HG02610 (cell line): Measurements from ENCODE around the gene CDH4.

Experiments used
- ATAC-seq: cut with Tn5 transposase; IDR thresholded peaks from one replicate; pipeline ENCODE4 v1.9.1; 2021; ENCODE audit warnings: mild to moderate bottlenecking, moderate library complexity; ENCODE audit not compliant: unreplicated experiment

Gene CDH4

GRCh38 chr20:61755971-61756845 lies 504.1 kb downstream of the CDH4 start:
- no peak for ATAC-seq

GRCh38 chr20:61756966-61757677 lies 505.1 kb downstream of the CDH4 start:
- no peak for ATAC-seq

- no peak for ATAC-seq
These were observed 505.9 kb downstream of the CDH4 start for GRCh38 chr20:61757678-61758563.

- ATAC-seq, result no peak
These were observed 506.6 kb downstream of the CDH4 start for GRCh38 chr20:61758564-61759200.

- ATAC-seq, result no peak
These were observed 507.4 kb downstream of the CDH4 start for GRCh38 chr20:61759286-61760065.

GRCh38 chr20:61760321-61760720 lies 508.3 kb downstream of the CDH4 start:
- ATAC-seq, result no peak

GRCh38 chr20:61760731-61761130 lies 508.7 kb downstream of the CDH4 start:
- ATAC-seq, result no peak

GRCh38 chr20:61761453-61762166 lies 509.5 kb downstream of the CDH4 start:
- ATAC-seq, result no peak

- ATAC-seq, result no peak
These were observed 510.2 kb downstream of the CDH4 start for GRCh38 chr20:61762167-61762710.

- ATAC-seq, result no peak
These were observed 511.1 kb downstream of the CDH4 start for GRCh38 chr20:61762886-61763739.

- no peak for ATAC-seq
These were observed 511.8 kb downstream of the CDH4 start for GRCh38 chr20:61763740-61764400.

GRCh38 chr20:61764471-61765025 lies 512.5 kb downstream of the CDH4 start:
- ATAC-seq, result no peak

GRCh38 chr20:61765081-61765870 lies 513.2 kb downstream of the CDH4 start:
- ATAC-seq, result no peak

- ATAC-seq, result no peak
These were observed 514.0 kb downstream of the CDH4 start for GRCh38 chr20:61765871-61766654.

- no peak for ATAC-seq
These were observed 515.0 kb downstream of the CDH4 start for GRCh38 chr20:61766921-61767610.
